Fibroblast of lung (primary cell): Measurements from ENCODE around the gene DDX60. TPM values are rescaled to one million over a fixed set of nuclear protein-coding genes. Genes with fewer than 3 reads are reported as not detected.

Experiments
- DNase-seq, 2 donors: peaks; one replicate each; pipeline versions ENCODE4 v3.0.0 to v3.0.0-alpha.2; 2010; ENCODE audit warnings: low read depth in 2 of 2
- H2AFZ ChIP-seq: 2 replicates; pipeline ENCODE4 v1.5.1; 2012; ENCODE audit warnings: low read length, control low read depth, inconsistent platforms
- H3K27ac ChIP-seq: 2 replicates; pipeline ENCODE4 v1.5.1; 2011; ENCODE audit warnings: low read length, control low read depth; ENCODE audit not compliant: insufficient read depth
- H3K27me3 ChIP-seq: 2 replicates; pipeline ENCODE4 v1.5.1; 2011; ENCODE audit warnings: mild to moderate bottlenecking, low read length; ENCODE audit not compliant: control insufficient read depth, insufficient read depth
- H3K36me3 ChIP-seq: 2 replicates; pipeline ENCODE4 v1.5.1; 2011; ENCODE audit warnings: low read length; ENCODE audit not compliant: control insufficient read depth, insufficient read depth
- H3K4me1 ChIP-seq: 2 replicates; pipeline ENCODE4 v1.5.1; 2011; ENCODE audit warnings: low read length; ENCODE audit not compliant: control insufficient read depth, insufficient read depth; ENCODE audit errors: extremely low read depth
- H3K4me2 ChIP-seq: 2 replicates; pipeline ENCODE4 v1.5.1; 2011; ENCODE audit warnings: low read length, control low read depth; ENCODE audit not compliant: insufficient read depth; ENCODE audit errors: extremely low read depth
- H3K4me3 ChIP-seq, 4 experiments: fragments of 200-600 bp in 1 of 4; sonication (generic) in 1 of 4; replicated peaks in 1 of 4; 2 replicates each; pipeline ENCODE4 v1.5.1; 2011 to 2016; ENCODE audit warnings: low read length in 4 of 4, low read depth in 3 of 4, mild to moderate bottlenecking in 3 of 4, control low read depth in 2 of 4, inconsistent platforms in 1 of 4, mixed read lengths in 1 of 4; ENCODE audit not compliant: insufficient read depth in 1 of 4; ENCODE audit errors: control extremely low read depth in 1 of 4
- H3K79me2 ChIP-seq: 2 replicates; pipeline ENCODE4 v1.5.1; 2012; ENCODE audit warnings: mild to moderate bottlenecking, low read length, inconsistent platforms; ENCODE audit not compliant: control insufficient read depth, insufficient read depth
- H3K9ac ChIP-seq: 2 replicates; pipeline ENCODE4 v1.5.1; 2011; ENCODE audit warnings: mild to moderate bottlenecking, low read length, control low read depth; ENCODE audit not compliant: insufficient read depth
- H3K9me3 ChIP-seq: 2 replicates; pipeline ENCODE4 v1.5.1; 2012; ENCODE audit warnings: low read depth, low read length; ENCODE audit not compliant: control insufficient read depth, insufficient read depth
- H4K20me1 ChIP-seq: 2 replicates; pipeline ENCODE4 v1.5.1; 2011; ENCODE audit warnings: low read length; ENCODE audit not compliant: control insufficient read depth, insufficient read depth; ENCODE audit errors: extremely low read depth
- CTCF ChIP-seq, 2 donors: IDR thresholded peaks in 1 of 2; conservative IDR thresholded peaks in 1 of 2; 1 replicate in 1 of 2; 2 replicates in 1 of 2; pipeline ENCODE4 v1.5.1; 2011 to 2012; ENCODE audit warnings: low read length in 2 of 2, control low read depth in 1 of 2, inconsistent platforms in 1 of 2, low read depth in 1 of 2, mild to moderate bottlenecking in 1 of 2
- EZH2 ChIP-seq: IDR thresholded peaks from 2 replicates; pipeline ENCODE4 v1.5.1; 2012; ENCODE audit warnings: low read length, control low read depth, mild to moderate bottlenecking; ENCODE audit errors: missing control alignments
- polyA plus RNA-seq, 2 donors: library from polyadenylated mRNA; depleted of rRNA in 1 of 2; stranded (reverse) in 1 of 2; unstranded in 1 of 2; fragments of >200 nt; gene quantifications; 2 replicates each; pipeline ENCODE4 v1.2.1, GENCODE V29; 2011 to 2012; ENCODE audit warnings: missing spikeins in 1 of 2
- total RNA-seq: library from RNA; depleted of rRNA; stranded (reverse); fragments of >200 nt; gene quantifications from 2 replicates; pipeline ENCODE4 v1.2.1, GENCODE V29; 2014

DDX60 gene
- total and polyA plus RNA-seq, 2 donors (not counting 1 experiment from before 2014, with no cell fraction given): 12.9 to 23.1 TPM

DNA sequence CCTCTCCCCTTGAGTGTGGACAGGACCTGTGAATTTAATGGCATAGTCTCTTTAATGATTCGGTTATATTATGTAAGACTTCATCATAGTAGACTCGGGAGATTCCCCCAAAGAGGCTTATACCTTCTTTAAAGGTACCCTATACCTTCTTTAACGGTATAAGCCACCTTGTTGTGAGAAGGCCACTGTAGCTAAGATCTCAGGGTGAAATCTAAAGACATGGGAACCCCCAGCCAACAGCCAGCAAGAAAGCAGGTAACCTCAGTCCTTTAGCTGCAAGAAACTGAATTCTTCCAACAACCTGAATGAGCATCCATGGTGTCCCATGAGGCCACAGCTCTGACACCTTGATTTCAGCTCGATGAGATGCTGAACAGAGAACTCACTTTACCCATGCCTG is 931 bp downstream of the DDX60 start:
- H3K4me3 ChIP-seq: peak overlapping the region; percentile 76 to 93 (median 88)
- H3K9me3 ChIP-seq: no peaks in the 10 kb centered on the region
- no peaks in the 10 kb centered on the region for H3K36me3 ChIP-seq
- peaks cover 4% of the 10 kb centered on the region for H3K4me1 ChIP-seq
- peak overlapping the region; percentile 94 for H2AFZ ChIP-seq
- no peak for TF ChIP-seq EZH2
- TF ChIP-seq CTCF (conservative IDR thresholded peaks at IDR 0.05 in 1 of 2, IDR thresholded peaks at IDR 0.05 in 1 of 2; ENCODE audit: low read depth in 1 of 2, low read length in 2 of 2): no peak
- no peak overlapping the region for H3K27ac ChIP-seq
- H3K27me3 ChIP-seq: no peaks in the 10 kb centered on the region
- H3K9ac ChIP-seq: no peak overlapping the region
- H3K4me2 ChIP-seq: peak overlapping the region; percentile 67
- no peak for DNase-seq
- H3K79me2 ChIP-seq: no peaks in the 10 kb centered on the region
- no peaks in the 10 kb centered on the region for H4K20me1 ChIP-seq

GRCh38 chr4:168309781-168310180 is 8.8 kb downstream of the DDX60 start:
- Histone ChIP-seq H2AFZ (no peak overlapping the region), H4K20me1 (no peaks in the 10 kb centered on the region), H3K9me3 (no peaks in the 10 kb centered on the region), H3K9ac (no peak overlapping the region), H3K79me2 (no peaks in the 10 kb centered on the region), H3K27me3 (no peaks in the 10 kb centered on the region), H3K4me1 (no peaks in the 10 kb centered on the region), H3K4me3 (no peak overlapping the region), H3K36me3 (no peaks in the 10 kb centered on the region), H3K4me2 (no peak overlapping the region), H3K27ac (no peak overlapping the region)
- DNase-seq: peak; percentile 14 to 26
- TF ChIP-seq EZH2: no peak
- no peak for TF ChIP-seq CTCF (conservative IDR thresholded peaks at IDR 0.05 in 1 of 2, IDR thresholded peaks at IDR 0.05 in 1 of 2; ENCODE audit: low read depth in 1 of 2, low read length in 2 of 2)

DNA sequence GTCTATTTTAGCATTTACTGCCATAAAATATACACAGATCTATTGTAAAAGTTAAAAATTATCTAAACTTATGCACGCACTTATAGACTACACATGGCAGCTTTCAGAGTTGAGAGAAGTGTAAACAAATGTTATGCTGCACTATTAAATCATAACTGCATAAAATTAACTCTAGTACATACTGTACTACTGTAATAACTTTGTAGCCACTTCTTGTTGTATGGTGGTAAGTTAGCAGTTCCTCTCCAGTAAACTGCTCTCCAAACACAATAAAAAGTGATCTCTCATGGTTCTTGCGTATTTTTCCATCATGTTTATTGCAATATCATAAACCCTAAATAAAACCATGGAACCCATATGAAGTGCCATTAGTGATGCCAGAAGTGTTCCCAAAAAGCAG is 9.6 kb downstream of the DDX60 start:
- no peaks in the 10 kb centered on the region for H3K27me3 ChIP-seq
- H3K4me3 ChIP-seq: no peak overlapping the region
- no peaks in the 10 kb centered on the region for H4K20me1 ChIP-seq
- no peak for TF ChIP-seq CTCF (conservative IDR thresholded peaks at IDR 0.05 in 1 of 2, IDR thresholded peaks at IDR 0.05 in 1 of 2; ENCODE audit: low read depth in 1 of 2, low read length in 2 of 2)
- TF ChIP-seq EZH2: no peak
- H3K4me1 ChIP-seq: no peaks in the 10 kb centered on the region
- H2AFZ ChIP-seq: no peak overlapping the region
- H3K4me2 ChIP-seq: no peak overlapping the region
- H3K36me3 ChIP-seq: no peaks in the 10 kb centered on the region
- H3K79me2 ChIP-seq: no peaks in the 10 kb centered on the region
- no peak for DNase-seq
- H3K9me3 ChIP-seq: no peaks in the 10 kb centered on the region
- no peak overlapping the region for H3K27ac ChIP-seq
- no peak overlapping the region for H3K9ac ChIP-seq
